ENCODE measurements around the gene DLGAP1.
"Not testable (repeated sequence)": the region's sequence is repeated elsewhere in the genome, so short reads cannot be mapped to it uniquely, and the experiment has no call there.

Gene DLGAP1

GRCh38 chr18:3710712-3711301, 744.3 kb downstream of the DLGAP1 start:
- Mint-ChIP-seq H3K27me3 (peaks cover 15% of the 10 kb centered on the region), H3K36me3 (no peaks in the 10 kb centered on the region), H3K4me3 (no peak overlapping the region), H3K4me1 (ENCODE audit: low read depth) (peaks cover 7% of the 10 kb centered on the region), H3K9me3 (ENCODE audit: low read depth) (no peaks in the 10 kb centered on the region), H3K27ac (no peak overlapping the region)

GRCh38 chr18:3709205-3709604, 745.9 kb downstream of the DLGAP1 start:
- Mint-ChIP-seq H3K36me3 (no peaks in the 10 kb centered on the region), H3K4me1 (ENCODE audit: low read depth) (peaks cover 4% of the 10 kb centered on the region), H3K4me3 (no peak overlapping the region), H3K9me3 (ENCODE audit: low read depth) (no peaks in the 10 kb centered on the region), H3K27ac (no peak overlapping the region), H3K27me3 (peaks cover 17% of the 10 kb centered on the region)

GRCh38 chr18:3706279-3707097, 748.6 kb downstream of the DLGAP1 start:
- H3K4me3 Mint-ChIP-seq: no peak overlapping the region
- no peaks in the 10 kb centered on the region for H3K36me3 Mint-ChIP-seq
- no peak overlapping the region for H3K27ac Mint-ChIP-seq
- H3K9me3 Mint-ChIP-seq (ENCODE audit: low read depth): no peaks in the 10 kb centered on the region
- peaks cover 31% of the 10 kb centered on the region for H3K27me3 Mint-ChIP-seq
- peaks cover 4% of the 10 kb centered on the region for H3K4me1 Mint-ChIP-seq (ENCODE audit: low read depth)

DNA sequence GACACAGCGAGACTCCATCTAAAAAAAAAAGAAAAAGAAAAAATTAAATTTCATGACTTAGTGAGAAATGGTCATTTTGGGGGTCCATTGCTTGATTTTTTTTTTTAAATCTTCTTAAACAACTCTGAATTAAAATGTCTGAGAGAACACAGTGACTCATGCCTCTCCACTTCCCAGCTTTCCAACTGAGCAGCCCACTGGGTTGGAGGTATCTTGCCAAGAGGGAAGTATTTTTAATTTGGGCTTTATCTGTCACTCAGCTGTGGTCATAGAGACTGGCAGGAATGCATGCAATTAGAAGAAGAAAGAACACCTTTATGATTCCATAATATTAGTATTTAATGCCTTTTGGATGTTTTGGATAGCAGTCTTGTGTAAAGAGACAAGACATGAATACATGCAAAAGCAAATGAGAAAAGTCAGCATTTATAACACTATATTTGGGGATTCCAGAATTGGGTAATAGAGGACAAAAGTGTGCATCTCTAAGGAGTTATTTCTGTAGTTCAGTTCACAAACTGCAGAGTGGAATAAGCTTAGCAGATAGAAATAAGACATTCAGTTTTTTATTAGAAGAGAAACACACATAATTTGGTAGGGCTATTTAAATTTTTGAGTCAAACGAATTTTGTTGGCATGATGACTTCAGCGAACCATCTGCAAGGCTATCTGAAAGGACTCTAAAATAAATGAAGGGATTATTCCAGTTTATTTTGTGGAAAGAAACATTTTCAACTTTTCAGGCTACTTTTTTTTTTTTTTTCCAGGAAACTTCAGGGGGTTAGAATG, 750.4 kb downstream of the DLGAP1 start:
- Mint-ChIP-seq H3K4me3 (no peak overlapping the region), H3K4me1 (ENCODE audit: low read depth) (peaks cover 4% of the 10 kb centered on the region), H3K27ac (no peak overlapping the region), H3K36me3 (no peaks in the 10 kb centered on the region), H3K9me3 (ENCODE audit: low read depth) (no peaks in the 10 kb centered on the region), H3K27me3 (peaks cover 29% of the 10 kb centered on the region)

DNA sequence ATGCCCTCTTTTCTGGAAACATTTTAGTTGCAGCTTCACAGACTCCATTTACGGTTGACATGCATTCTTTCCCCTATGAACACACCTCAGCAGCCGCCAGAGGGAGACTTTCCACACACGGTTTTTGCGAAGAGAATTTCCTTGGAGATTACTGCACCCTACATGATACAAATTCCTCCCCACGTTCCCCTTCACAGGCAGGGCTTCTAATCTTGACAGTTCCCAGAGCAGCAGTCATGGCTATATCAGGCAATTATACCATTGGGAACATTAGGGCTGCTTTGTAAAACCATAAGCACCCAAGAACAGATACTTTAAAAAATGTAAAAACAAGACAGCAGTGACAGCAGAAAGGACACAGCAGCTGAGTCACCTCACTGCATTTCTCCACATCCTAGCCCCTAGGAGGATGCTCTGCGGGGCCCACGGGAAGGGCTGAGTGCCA, 751.4 kb downstream of the DLGAP1 start:
- Mint-ChIP-seq H3K27ac (no peak overlapping the region), H3K27me3 (peaks cover 34% of the 10 kb centered on the region), H3K4me3 (no peak overlapping the region), H3K9me3 (ENCODE audit: low read depth) (peaks cover 2% of the 10 kb centered on the region), H3K4me1 (ENCODE audit: low read depth) (no peaks in the 10 kb centered on the region), H3K36me3 (no peaks in the 10 kb centered on the region)

DNA sequence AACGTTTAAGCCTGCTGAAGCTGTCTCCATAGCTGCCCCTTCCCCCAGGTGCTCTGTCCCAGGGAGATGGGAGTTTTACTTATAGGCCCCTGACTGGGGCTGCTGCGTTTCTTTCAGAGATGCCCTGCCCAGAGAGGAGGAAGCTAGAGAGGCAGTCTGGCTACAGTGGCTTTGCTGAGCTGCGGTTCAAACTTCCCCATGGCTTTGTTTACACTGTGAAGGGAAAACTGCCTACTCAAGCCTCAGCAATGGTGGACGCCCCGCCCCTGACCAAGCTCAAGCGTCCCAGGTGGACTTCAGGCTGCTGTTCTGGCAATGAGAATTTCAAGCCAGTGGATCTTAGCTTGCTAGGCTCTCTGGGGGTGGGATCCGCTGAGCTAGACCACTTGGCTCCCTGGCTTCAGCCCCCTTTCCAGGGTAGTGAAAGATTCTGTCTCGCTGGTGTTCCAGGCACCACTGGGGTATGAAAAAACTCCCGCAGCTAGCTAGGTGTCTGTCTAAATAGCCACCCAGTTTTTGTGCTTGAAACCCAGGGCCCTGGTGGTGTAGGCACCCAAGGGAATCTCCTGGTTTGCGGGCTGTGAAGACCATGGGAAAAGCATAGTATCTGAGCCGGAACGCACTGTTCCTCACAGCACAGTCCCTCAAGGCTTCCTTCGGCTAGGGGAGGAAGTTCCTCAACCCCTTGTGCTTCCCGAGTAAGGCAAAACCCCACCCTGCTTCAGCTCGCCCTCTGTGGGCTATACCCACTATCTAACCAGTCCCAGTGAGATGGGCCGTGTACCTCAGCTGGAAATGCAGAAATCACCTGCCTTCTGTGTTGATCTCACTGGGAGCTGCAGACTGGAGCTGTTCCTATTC, 755.2 kb downstream of the DLGAP1 start:
- not testable (repeated sequence) for H3K27ac Mint-ChIP-seq; H3K4me3 Mint-ChIP-seq; H3K36me3 Mint-ChIP-seq; H3K9me3 Mint-ChIP-seq (ENCODE audit: low read depth); H3K4me1 Mint-ChIP-seq (ENCODE audit: low read depth)
- peaks cover 35% of the 10 kb centered on the region for H3K27me3 Mint-ChIP-seq

GRCh38 chr18:3694030-3694778, 760.9 kb downstream of the DLGAP1 start:
- not testable (repeated sequence) for H3K4me3 Mint-ChIP-seq; H3K27ac Mint-ChIP-seq; H3K27me3 Mint-ChIP-seq; H3K36me3 Mint-ChIP-seq; H3K9me3 Mint-ChIP-seq (ENCODE audit: low read depth); H3K4me1 Mint-ChIP-seq (ENCODE audit: low read depth)

- peaks cover under 1% of the 10 kb centered on the region for H3K9me3 Mint-ChIP-seq (ENCODE audit: low read depth)
- H3K4me3 Mint-ChIP-seq: no peak overlapping the region
- no peaks in the 10 kb centered on the region for H3K36me3 Mint-ChIP-seq
- no peak overlapping the region for H3K27ac Mint-ChIP-seq
- peaks cover 4% of the 10 kb centered on the region for H3K27me3 Mint-ChIP-seq
- H3K4me1 Mint-ChIP-seq (ENCODE audit: low read depth): no peaks in the 10 kb centered on the region
These were observed 761.7 kb downstream of the DLGAP1 start for GRCh38 chr18:3693410-3693809.

GRCh38 chr18:3692691-3693090, 762.4 kb downstream of the DLGAP1 start:
- Mint-ChIP-seq H3K4me1 (ENCODE audit: low read depth) (no peaks in the 10 kb centered on the region), H3K36me3 (no peaks in the 10 kb centered on the region), H3K27ac (no peak overlapping the region), H3K4me3 (no peak overlapping the region), H3K9me3 (ENCODE audit: low read depth) (no peaks in the 10 kb centered on the region), H3K27me3 (peaks cover 4% of the 10 kb centered on the region)

DNA sequence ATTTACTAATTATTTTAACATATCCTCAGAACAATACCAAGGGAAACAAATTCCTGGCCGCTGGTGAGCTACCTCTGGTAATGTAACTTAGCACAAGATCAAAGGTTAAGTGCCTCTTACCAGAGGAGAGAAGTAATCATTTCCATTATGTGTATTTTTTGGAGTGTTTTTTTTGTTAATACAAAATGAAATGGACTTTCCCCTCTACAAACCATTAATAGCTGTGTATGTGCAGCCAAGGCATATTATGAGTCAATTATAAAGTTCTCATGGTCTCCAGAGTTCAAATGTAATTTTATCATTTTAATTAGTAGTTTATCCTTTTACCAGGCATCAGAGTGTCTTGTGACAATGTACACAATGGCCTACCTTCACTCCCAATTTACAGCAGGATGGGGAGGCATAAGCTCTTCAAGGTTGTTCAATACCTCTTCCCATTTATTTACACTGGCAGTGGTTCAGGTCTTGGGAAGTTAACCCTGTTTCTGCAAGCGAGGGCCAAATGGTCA, 762.9 kb downstream of the DLGAP1 start:
- H3K4me3 Mint-ChIP-seq: no peak overlapping the region
- H3K27ac Mint-ChIP-seq: no peak overlapping the region
- H3K4me1 Mint-ChIP-seq (ENCODE audit: low read depth): no peaks in the 10 kb centered on the region
- peaks cover 4% of the 10 kb centered on the region for H3K27me3 Mint-ChIP-seq
- no peaks in the 10 kb centered on the region for H3K36me3 Mint-ChIP-seq
- no peaks in the 10 kb centered on the region for H3K9me3 Mint-ChIP-seq (ENCODE audit: low read depth)

GRCh38 chr18:3691705-3692104, 763.4 kb downstream of the DLGAP1 start:
- Mint-ChIP-seq H3K27me3 (peaks cover 3% of the 10 kb centered on the region), H3K9me3 (ENCODE audit: low read depth) (peaks cover 1% of the 10 kb centered on the region), H3K36me3 (peaks cover 1% of the 10 kb centered on the region), H3K4me3 (no peak overlapping the region), H3K27ac (no peak overlapping the region), H3K4me1 (ENCODE audit: low read depth) (no peaks in the 10 kb centered on the region)

DNA sequence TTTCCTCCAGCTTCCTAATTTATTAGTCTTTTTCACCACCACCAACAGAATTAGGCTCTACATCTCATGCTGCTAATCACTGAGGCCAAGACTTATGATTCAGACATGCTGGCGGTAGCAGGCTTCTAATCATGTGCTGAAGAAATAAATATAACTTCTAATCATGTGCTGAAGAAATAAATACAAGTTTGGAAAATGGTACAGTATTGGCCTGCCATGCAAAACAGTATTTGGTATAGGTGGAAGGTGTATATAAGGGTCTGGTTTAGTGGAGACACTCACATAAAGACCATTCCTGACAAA, 764.4 kb downstream of the DLGAP1 start:
- H3K4me1 Mint-ChIP-seq (ENCODE audit: low read depth): no peaks in the 10 kb centered on the region
- peaks cover under 1% of the 10 kb centered on the region for H3K27me3 Mint-ChIP-seq
- H3K4me3 Mint-ChIP-seq: no peak overlapping the region
- no peak overlapping the region for H3K27ac Mint-ChIP-seq
- H3K36me3 Mint-ChIP-seq: peaks cover 2% of the 10 kb centered on the region
- H3K9me3 Mint-ChIP-seq (ENCODE audit: low read depth): peaks cover 5% of the 10 kb centered on the region

GRCh38 chr18:3689986-3690763, 764.9 kb downstream of the DLGAP1 start:
- H3K36me3 Mint-ChIP-seq: peaks cover 2% of the 10 kb centered on the region
- no peak overlapping the region for H3K27ac Mint-ChIP-seq
- no peak overlapping the region for H3K4me3 Mint-ChIP-seq
- peaks cover 5% of the 10 kb centered on the region for H3K9me3 Mint-ChIP-seq (ENCODE audit: low read depth)
- H3K4me1 Mint-ChIP-seq (ENCODE audit: low read depth): no peaks in the 10 kb centered on the region
- H3K27me3 Mint-ChIP-seq: no peaks in the 10 kb centered on the region
